GM21526 (cell line): ENCODE results near the gene DOCK3.
"Not testable (repeated sequence)": the region's sequence is repeated elsewhere in the genome, so short reads cannot be mapped to it uniquely, and the experiment has no call there.

Experiments
- ATAC-seq: cut with Tn5 transposase; IDR thresholded peaks from one replicate; pipeline ENCODE4 v1.9.1; 2021; ENCODE audit warnings: moderate library complexity; ENCODE audit not compliant: unreplicated experiment, low FRiP score

DOCK3 gene

DNA sequence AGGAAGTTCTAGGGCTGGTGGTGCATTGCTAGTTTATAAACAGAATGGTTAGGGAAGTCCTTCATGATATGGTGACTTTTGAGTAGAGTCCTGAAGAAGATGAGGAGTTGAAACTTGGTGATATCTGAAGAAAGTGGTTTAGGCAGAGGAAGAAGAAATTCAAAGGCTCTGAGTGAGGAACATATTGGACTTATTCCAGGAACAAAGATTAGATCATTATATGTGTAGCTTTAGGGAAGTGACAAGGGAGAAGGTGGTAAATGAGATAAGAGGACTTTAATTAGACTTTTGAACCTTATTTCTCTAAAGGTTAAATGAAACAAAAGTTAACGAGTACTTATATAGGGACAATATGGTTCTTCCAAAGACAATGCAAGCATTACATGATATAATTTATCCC, 286.7 kb downstream of the DOCK3 start:
- no peak for ATAC-seq

DNA sequence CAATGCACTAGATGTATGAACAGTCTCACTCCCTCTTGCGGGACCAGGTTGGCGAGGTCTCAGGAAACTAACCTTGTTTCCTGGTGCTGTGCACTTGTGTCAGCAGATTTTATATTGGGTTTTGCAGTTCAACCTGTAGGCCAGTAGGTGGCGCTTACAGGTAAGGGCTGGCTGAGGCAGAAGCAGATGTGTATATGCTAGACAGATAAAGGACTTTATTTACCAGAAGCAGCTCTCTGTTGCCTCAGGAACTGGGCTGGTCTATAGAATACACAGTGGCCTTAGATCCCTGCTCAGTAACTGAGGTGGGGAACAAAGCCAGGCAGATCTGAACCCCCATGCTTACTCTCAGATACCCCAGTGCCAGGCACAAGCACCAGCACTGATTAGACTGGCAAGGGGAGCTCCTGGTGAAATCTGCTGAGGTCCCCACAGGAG, 296.8 kb downstream of the DOCK3 start:
- ATAC-seq: peak; percentile 65

DNA sequence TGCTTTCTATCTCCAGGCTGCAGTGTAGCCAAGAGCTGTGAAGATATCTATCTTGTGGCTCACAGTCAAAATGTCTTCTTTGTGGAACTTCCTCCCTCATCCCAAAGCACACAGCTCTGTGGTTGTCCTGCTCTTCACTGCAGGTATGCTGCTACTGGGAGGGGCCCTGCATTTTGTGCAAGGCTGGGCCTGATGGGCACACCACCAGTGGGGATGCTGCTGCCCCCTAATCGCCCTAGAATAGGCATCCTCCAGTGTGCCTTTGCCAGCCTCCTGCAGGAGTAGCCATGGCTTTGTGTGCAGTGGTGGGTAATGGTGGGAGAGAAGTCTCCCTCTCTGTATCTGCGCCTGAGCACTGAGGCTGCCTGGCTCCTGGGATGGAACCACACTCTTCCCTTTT, 297.3 kb downstream of the DOCK3 start:
- no peak for ATAC-seq

DNA sequence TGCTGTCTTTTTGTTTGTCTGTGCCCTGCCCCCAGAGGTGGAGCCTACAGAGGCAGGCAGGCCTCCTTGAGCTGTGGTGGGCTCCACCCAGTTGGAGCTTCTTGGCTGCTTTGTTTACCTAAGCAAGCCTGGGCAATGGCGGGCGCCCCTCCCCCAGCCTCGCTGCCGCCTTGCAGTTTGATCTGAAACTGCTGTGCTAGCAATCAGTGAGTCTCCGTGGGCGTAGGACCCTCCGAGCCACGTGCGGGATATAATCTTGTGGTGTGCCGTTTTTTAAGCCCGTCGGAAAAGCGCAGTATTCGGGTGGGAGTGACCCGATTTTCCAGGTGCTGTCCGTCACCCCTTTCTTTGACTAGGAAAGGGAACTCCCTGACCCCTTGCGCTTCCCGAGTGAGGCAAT, 303.9 kb downstream of the DOCK3 start:
- ATAC-seq: not testable (repeated sequence)

DNA sequence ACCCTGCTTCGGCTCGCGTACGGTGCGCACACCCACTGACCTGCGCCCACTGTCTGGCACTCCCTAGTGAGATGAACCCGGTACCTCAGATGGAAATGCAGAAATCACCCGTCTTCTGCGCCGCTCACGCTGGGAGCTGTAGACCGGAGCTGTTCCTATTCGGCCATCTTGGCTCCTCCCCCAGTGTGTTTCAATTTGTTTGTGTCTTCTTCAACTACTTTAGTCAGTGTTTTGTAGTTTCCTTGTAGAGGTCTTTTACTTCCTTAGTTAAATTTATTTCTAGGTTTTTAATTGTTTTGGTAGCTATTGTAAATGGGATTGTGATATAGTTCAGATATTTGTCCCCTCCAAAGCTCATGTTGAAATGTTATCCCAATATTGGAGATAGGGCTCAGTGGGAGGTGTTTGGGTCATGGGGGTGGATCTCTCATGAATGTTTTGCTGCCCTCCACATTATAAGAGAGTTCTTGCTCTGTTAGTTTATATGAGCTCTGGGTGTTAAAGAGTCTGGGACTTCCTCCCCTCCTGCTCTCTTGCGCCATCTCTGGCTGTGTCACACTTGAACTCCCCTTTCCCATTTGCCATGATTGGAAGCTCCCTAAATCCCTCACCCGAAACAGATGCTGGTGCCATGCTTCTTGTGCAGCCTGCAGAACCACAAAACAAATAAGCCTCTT, 304.4 kb downstream of the DOCK3 start:
- no peak for ATAC-seq

DNA sequence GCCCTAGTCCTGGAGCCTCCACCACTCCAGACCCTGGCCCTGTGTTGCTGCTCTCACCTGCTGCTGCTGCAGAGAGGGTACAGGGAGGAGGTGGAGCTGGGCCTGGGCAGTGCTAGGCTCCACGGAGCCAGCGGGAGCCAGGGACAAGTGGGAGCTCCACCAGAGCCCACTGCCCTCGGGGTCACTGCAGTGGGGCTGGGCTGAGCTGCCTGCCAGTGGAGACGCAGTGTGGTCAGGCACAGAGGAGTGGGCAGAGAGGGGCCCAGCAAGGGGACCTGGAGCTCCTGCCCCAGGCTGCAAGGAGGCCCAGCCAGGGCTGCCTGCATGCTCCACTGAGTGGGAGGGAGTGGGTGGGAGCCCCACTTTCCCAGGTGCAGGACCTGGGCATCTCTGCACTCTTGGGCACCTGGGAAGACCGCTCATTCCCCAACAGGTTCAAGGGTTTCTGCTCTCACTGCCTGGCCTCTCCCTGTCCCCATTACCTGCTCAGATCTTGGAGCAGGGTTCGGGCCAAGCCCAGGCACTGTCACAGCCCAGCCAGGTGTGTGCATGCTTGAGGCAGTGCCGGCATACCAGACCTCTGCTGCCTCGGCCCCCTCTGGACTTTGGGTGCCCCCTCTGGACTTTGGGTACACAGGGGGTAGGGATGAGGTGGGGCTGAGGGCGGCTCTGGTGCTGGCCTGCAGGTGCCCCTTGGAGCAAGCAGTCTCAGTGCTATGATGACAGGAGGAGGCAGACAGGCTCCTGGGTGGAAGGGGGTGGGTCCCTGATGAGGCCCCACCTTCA, 308.0 kb downstream of the DOCK3 start:
- no peak for ATAC-seq

DNA sequence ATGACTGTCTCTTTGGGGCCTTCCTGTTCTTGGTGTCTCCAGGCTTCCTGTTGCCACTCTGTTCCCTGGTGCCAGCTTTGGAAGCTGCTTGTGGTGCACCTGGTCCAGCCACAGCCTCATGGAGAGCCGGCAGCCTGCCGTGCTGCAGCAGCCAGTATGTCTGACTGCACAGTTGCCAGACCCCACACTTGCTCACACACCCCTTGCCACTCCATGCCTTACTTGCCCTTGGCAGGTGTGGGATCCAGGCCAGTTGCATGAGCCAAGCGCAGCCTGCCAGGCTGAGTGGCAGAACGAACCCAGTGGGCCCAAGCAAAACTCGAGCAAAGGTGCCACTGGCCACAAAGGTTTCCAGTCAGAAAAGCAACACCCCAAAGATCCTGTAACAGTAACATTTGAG, 309.2 kb downstream of the DOCK3 start:
- ATAC-seq: no peak

DNA sequence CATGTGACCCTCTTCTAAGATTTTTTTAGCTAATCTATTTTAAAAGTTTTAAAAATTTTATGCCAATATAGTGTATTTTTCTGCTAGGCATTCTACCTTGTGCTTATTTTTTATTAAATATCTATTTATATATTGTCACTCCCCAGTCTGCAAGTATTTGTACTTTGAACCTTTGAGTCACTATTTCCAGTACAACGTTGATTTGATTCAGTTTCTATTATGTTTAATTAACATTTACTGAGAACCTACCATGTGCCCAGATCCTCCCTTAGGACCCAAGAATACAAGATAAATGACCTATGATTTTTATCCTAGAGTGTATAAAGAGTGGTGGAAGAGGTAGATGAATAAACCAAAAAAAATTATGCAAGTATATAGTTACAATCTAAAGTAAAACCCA, 311.2 kb downstream of the DOCK3 start:
- no peak for ATAC-seq

DNA sequence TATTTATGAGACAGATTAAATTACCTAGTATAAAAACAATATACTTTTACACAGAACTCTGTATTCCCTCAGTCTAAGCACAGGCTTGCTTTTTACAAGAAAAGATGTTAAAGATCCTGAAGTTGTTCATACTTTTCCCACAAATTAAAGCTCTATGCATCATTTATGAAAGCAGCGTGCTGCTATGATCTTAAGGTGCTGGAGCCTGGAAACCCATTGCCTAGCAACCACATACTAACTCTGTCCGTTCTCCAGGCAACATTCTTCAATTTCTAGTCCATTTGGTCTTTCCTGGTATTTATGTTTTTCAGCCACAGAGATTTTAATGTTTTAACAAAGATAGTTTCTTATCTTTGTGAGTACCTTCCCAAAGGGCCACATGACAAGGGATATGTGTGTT, 312.0 kb downstream of the DOCK3 start:
- ATAC-seq: no peak

DNA sequence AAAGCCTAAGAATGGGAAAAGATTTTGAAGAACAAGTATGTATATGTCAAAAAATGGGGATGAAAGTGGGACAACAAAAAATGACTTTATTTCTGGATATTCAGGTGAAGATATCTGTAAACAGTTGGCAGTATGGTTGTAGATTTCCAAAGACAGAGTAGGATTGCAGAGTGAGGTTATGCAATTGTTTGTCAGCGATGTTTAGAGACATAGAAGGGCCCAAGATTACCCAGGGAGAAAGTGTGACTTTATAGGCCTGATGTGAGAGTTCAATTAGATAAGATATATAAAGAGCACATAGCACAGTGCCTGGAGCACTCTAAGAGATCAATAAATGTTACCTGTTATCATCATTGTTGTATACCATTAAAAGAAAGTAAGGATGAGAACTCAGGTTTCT, 319.8 kb downstream of the DOCK3 start:
- ATAC-seq: no peak

DNA sequence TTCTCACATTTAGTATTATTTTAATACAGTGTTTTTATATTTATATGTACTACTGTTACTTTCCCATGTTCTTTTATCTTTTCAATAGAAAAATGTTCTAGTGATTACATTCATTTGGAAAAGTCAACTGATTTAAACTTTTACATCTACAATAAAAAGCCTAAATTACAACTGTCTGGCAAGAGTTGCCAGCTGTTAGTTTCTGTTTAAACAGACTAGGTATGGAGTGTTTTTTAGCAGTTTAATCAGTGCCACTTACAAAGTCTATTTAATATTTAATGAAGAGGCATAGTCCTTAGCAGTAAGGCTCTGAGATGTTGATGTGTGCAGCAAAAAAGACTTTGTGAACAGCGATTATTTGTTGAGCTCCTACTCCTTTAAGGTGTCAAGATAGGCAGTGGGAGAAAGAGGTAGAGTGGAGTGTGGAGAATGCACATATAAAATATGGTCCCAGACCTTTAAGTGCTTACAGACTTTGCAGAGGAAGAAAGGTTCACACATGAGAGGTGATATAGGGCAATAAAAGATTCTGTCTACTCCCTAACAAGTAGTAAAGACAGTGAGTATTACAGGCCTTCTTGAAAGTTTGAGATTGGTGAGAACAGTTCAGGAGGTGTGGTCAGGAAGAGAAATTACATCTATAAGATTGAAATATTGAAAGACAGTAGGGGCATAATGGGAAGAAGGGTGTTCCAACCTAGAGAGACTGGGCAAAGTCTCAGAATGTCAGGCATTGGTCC, 320.5 kb downstream of the DOCK3 start:
- no peak for ATAC-seq

DNA sequence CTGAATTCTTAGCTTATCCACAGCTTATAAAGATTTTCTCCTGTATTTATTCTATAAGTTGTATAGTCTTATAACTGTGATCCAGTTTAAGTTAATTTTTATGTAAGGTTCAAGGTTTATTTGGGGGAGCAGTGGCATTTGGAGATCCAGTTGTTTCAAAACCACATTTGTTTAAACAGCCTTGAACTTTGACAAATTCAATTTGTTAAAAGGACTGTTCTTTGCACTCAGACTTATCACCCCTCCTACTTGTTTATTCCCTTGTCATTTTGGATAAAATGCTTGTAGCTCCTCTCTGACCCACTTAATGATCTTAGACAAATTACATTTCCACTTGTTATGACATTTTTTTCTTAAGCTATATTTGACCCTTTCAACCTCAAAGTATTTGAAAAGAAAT, 327.8 kb downstream of the DOCK3 start:
- ATAC-seq: no peak

DNA sequence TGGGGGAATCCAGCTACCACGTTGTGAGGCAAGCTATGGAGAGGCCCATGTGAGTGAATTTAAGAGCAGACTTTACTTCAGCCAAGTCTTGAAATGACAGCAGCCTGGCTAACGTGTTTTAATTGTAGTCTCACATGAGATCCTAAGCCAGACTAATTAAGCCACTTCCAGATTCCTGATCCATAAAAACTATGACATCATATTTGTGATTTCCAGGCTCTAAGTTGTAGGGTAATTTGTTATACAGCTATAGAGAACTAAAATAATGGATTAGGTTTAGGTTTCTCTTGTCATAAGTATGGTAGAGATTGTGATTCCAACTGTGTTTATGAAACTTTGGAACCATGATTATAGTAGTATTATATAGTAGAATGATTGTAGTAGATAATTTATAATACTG, 329.5 kb downstream of the DOCK3 start:
- no peak for ATAC-seq

DNA sequence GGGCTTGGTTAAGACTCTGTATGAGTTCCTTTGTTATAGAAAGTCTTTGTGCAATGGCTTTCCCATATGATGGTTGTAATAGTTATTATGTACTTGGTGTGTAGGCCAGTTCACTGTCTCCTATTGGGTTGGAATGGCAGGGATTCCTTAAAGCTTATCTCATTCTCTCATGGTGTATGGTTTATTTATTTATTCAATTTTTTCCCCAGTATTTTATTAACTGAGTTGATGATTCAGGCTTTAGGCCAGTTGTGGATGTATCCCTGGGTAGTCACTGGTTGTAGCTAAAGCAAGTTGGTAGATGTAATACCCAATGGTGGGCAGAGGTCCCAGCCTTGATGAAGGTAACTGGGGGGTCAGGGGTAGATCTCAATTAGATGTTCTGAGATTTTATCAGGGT, 349.4 kb downstream of the DOCK3 start:
- ATAC-seq: no peak

DNA sequence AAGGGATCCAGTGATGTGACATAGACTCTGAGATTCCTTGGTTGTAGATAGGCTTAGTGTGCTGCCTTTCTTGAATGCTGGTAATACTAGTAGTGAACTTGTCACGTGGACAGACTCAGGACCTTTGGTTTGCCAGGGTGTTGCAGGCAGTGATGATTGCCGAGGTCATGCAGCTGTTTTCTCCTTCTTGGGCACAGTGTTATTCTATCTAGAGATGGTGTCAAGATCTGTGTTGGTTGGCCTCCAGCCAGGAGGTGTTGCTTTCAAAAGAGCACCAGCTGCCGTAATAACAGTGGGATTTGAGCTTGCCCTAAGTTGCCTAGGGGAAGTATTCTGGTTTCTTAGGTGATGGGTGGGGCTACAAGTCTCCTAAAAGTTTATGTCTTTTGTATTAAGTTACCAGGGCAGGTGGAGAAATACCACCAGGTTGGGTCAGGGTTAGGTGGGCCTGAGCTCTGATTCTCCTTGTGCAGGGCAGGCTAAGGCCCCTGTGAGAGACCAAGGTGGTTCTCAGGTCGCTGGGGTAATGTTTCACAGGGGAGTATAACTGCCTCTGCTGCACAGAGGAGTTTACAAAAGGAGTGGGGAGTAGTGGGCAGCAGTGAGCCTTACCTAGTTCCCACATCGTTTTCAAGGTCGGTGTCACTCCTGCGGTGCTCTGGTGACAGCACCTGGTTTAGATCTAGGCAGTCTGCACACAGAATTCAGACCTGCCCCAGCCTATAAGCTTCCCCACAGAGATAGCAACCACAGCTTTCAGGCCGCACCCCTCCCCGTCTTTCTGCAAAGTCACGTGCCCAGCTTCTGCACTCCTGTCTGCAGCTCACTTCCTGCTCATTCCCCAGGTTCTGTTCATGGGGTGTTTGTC, 350.3 kb downstream of the DOCK3 start:
- ATAC-seq: no peak

DNA sequence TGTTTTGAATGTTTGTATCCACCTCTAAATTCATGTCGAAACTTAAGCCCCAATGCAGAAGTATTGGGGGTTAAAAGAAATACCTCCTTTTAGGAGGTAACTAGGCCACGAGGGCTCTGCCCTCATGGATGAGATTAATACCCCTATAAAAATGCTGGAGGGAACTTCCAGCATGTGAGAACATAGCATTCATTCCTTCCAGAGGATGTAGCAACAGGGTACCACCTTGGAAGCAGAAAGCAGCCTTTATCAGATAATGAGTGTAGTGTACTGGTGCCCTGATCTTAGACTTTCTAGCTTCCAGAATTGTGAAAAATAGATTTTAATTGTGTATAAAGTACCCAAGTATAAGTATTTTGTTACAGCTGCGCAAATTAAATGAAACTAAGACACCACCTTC, 356.9 kb downstream of the DOCK3 start:
- no peak for ATAC-seq

DNA sequence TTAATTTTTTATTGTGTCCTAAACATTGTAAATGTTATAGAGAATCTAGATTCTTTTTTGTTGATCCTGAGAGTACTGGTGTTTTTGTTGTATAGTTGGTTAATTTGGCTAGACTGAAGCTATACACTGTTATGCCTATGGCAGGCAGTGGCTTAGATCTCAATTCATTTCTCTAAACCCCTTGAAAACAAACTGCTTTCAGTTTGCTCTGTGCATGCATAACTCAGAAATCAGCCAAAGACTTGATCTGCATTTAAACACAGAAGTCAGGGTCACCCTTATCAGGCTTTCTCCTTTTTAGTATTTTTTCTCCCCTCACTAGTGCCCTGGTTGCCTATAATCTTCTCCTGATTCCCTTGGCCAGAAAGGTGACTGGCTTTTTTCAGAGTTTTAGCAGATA, 360.9 kb downstream of the DOCK3 start:
- ATAC-seq: no peak

DNA sequence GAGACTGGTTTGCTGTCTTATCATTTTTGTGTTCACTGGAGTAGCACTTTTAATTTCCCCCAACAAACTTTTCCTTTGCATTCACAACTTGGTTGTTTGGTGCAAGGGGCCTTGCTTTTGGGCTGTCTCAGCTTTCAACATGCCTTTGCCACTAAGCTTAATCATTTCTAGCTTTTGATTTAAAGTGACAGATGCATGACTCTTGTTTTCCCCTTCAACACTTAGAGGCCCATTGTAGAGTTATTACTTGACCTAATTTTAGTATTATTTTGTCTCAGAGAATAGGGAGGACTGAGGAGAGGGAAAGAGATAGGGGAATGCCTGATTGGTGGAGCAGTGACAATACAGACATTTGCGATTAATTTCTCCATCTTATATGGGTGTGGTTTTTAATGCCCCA, 370.3 kb downstream of the DOCK3 start:
- ATAC-seq: no peak

DNA sequence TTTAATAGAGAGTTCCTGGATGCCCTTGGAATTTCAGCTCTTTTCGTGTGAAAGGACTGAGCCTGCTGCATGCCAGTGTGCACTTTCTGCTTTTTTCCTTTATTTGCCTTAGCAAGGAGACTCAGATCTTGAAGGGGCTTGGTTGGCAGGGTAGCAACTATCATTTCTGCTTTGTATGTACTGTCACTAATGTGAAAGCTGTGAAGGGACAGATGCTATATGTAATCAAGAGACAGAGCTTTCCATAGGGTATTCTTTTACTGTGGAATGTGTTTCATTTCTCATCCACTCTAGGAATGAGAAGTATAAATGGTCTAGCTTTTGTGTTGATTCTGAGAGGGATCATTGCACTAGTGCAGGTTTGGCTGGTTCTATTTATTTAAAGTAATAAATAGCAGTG, 377.8 kb downstream of the DOCK3 start:
- ATAC-seq: no peak

DNA sequence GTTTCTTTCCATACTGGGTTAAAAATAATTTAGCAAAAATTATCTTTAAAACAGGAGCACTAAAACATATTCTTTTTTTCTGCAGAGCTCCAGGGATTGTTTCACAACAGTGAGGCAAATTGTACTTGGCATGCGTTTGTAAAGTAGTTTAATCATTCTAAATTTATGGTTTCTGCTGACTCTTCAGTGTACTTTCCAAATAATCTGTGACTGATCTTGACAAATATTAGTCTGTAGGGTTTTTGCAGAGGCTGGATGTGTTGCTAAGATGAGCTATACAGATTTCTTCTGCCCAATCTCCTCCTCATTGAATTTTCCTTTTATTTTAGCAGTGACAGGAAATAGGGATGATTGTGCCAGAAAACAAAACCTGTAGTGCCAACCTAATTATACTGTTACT, 382.4 kb downstream of the DOCK3 start:
- no peak for ATAC-seq

DNA sequence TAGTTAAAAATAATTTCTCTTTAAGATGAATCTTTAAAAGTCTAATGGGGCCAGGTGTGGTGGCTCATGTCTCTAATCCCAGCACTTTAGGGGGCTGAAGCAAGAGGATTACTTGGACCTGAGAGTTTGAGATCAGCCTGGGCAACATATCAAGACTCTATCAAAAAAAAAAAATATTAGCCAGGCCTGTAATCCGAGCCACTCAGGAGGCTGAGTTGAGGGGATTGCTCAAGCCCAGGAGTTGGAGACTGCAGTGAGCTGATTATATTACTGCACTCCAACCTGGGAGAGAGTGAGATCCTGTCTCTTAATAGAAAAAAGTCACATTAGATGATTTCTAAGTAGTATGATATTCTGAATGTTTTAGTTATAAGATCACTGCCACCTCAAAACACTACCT, 388.3 kb downstream of the DOCK3 start:
- no peak for ATAC-seq
